Central memory CD8-positive, alpha-beta T cell (primary cell): ENCODE measurements around the gene AGPAT3.

Experiments used
- ATAC-seq: fragments of 150-1000 bp; cut with Tn5 transposase; replicated peaks from 2 replicates; pipeline ENCODE4 v1.10.0; 2022; ENCODE audit warnings: mild to moderate bottlenecking, moderate FRiP score, moderate number of reproducible peaks; ENCODE audit not compliant: poor library complexity, severe bottlenecking; ENCODE audit errors: extremely low read depth
- DNase-seq, 2 donors: peaks; one replicate each; pipeline ENCODE4 v3.0.0; 2021; ENCODE audit warnings: low spot score in 2 of 2
- H3K27ac Mint-ChIP-seq: one replicate; pipeline ENCODE4 v1.8.0; 2022; ENCODE audit warnings: low read depth, mild to moderate bottlenecking, moderate library complexity, mixed read lengths
- H3K27me3 Mint-ChIP-seq: one replicate; pipeline ENCODE4 v1.8.0; 2022; ENCODE audit warnings: mixed read lengths
- H3K36me3 Mint-ChIP-seq: one replicate; pipeline ENCODE4 v1.8.0; 2022; ENCODE audit warnings: mild to moderate bottlenecking, moderate library complexity, mixed read lengths; ENCODE audit not compliant: insufficient read depth
- H3K4me1 Mint-ChIP-seq: one replicate; pipeline ENCODE4 v1.8.0; 2022; ENCODE audit warnings: mixed read lengths
- H3K4me3 Mint-ChIP-seq: one replicate; pipeline ENCODE4 v1.8.0; 2022; ENCODE audit warnings: mild to moderate bottlenecking, moderate library complexity, mixed read lengths
- H3K9me3 Mint-ChIP-seq: one replicate; pipeline ENCODE4 v1.8.0; 2022; ENCODE audit warnings: mixed read lengths

AGPAT3 gene

DNA sequence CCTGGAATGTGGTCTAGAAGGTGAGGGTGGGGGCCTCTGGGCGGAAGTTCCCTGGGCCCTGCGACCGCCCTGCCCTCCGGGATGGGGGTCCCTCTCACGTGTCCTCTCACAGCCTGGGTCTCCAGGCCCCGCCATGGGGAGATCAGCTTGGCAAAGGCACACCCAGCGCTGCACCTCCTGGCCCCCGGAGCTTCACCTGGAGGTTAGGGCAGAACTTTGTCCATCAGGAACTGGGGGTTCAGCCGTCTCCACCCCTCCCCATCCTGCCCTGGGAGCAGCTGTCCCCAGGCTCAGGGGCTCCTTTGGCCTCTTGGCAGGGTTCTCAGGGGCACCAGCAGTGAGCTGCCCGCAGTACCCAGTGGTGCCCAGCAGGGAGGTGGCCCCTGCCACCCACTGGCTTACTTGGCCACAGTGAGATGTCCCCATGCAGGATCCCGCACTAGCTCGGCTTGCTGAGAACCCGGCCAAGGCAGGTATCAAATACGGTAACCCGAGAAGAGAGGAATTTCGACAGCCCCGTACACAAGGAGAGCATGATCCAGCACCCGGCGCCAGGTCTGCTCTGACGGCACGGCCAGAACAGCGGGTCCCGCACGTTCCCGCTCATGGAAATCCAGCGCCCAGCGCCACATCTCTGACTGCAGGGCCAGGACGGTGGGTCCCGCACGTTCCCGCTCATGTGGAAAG, 38.9 kb upstream of the AGPAT3 start:
- no peak for DNase-seq

DNA sequence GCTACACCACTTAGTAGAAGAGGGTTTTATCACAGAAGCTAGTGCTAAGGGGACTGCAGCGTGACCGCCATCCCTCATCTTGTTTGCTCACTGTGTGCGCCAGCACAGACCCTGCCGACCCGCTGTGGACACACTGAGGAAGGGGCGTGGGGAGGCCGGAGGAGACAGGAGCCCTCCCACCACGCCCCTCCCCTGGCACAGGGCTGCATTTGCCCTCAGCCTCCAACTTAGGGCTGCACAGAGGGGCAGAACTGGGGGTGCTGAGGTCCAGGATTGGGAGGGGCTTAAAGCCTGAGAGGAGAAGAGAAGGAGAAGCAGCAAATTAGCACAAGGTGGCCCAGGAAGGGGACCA, 38.4 kb upstream of the AGPAT3 start:
- no peak for ATAC-seq
- Mint-ChIP-seq H3K36me3 (peaks cover 1% of the 10 kb centered on the region), H3K4me3 (no peak overlapping the region), H3K9me3 (no peaks in the 10 kb centered on the region), H3K27me3 (peaks cover 29% of the 10 kb centered on the region), H3K4me1 (no peaks in the 10 kb centered on the region), H3K27ac (no peak overlapping the region)
- DNase-seq: no peak

More for the DNA sequence above, 38.9 kb upstream of the AGPAT3 start:
- H3K4me3 Mint-ChIP-seq: no peak overlapping the region
- no peak for ATAC-seq
- H3K27ac Mint-ChIP-seq: no peak overlapping the region
- H3K9me3 Mint-ChIP-seq: no peaks in the 10 kb centered on the region
- H3K36me3 Mint-ChIP-seq: peaks cover 1% of the 10 kb centered on the region
- H3K4me1 Mint-ChIP-seq: no peaks in the 10 kb centered on the region
- peaks cover 28% of the 10 kb centered on the region for H3K27me3 Mint-ChIP-seq

GRCh38 chr21:43827015-43827611, 37.9 kb upstream of the AGPAT3 start:
- Mint-ChIP-seq H3K36me3 (peaks cover under 1% of the 10 kb centered on the region), H3K9me3 (no peaks in the 10 kb centered on the region), H3K27ac (no peak overlapping the region), H3K27me3 (peaks cover 31% of the 10 kb centered on the region), H3K4me3 (no peak overlapping the region), H3K4me1 (no peaks in the 10 kb centered on the region)
- ATAC-seq: no peak
- no peak for DNase-seq

GRCh38 chr21:43829161-43829560, 35.9 kb upstream of the AGPAT3 start:
- DNase-seq: no peak
- Mint-ChIP-seq H3K4me1 (no peaks in the 10 kb centered on the region), H3K4me3 (no peak overlapping the region), H3K36me3 (no peaks in the 10 kb centered on the region), H3K27ac (no peak overlapping the region), H3K27me3 (peaks cover 49% of the 10 kb centered on the region), H3K9me3 (no peaks in the 10 kb centered on the region)
- ATAC-seq: no peak

GRCh38 chr21:43829575-43830119, 35.4 kb upstream of the AGPAT3 start:
- H3K27me3 Mint-ChIP-seq: peaks cover 54% of the 10 kb centered on the region

GRCh38 chr21:43832158-43832550, 32.9 kb upstream of the AGPAT3 start:
- ATAC-seq (no peak), DNase-seq (no peak)
- H3K4me3 Mint-ChIP-seq: no peak overlapping the region
- H3K27me3 Mint-ChIP-seq: peaks cover 71% of the 10 kb centered on the region
- H3K27ac Mint-ChIP-seq: no peak overlapping the region
- no peaks in the 10 kb centered on the region for H3K36me3 Mint-ChIP-seq
- H3K9me3 Mint-ChIP-seq: no peaks in the 10 kb centered on the region
- no peaks in the 10 kb centered on the region for H3K4me1 Mint-ChIP-seq

More at GRCh38 chr21:43829575-43830119, 35.4 kb upstream of the AGPAT3 start:
- Mint-ChIP-seq H3K36me3 (no peaks in the 10 kb centered on the region), H3K4me1 (no peaks in the 10 kb centered on the region), H3K4me3 (no peak overlapping the region), H3K27ac (no peak overlapping the region), H3K9me3 (no peaks in the 10 kb centered on the region)
- no peak for ATAC-seq
- no peak for DNase-seq

- DNase-seq (no peak), ATAC-seq (no peak)
- Mint-ChIP-seq H3K36me3 (no peaks in the 10 kb centered on the region), H3K27me3 (peaks cover 76% of the 10 kb centered on the region), H3K4me3 (no peak overlapping the region), H3K9me3 (no peaks in the 10 kb centered on the region), H3K27ac (no peak overlapping the region), H3K4me1 (no peaks in the 10 kb centered on the region)
Observed at GRCh38 chr21:43832648-43833047, 32.4 kb upstream of the AGPAT3 start.

DNA sequence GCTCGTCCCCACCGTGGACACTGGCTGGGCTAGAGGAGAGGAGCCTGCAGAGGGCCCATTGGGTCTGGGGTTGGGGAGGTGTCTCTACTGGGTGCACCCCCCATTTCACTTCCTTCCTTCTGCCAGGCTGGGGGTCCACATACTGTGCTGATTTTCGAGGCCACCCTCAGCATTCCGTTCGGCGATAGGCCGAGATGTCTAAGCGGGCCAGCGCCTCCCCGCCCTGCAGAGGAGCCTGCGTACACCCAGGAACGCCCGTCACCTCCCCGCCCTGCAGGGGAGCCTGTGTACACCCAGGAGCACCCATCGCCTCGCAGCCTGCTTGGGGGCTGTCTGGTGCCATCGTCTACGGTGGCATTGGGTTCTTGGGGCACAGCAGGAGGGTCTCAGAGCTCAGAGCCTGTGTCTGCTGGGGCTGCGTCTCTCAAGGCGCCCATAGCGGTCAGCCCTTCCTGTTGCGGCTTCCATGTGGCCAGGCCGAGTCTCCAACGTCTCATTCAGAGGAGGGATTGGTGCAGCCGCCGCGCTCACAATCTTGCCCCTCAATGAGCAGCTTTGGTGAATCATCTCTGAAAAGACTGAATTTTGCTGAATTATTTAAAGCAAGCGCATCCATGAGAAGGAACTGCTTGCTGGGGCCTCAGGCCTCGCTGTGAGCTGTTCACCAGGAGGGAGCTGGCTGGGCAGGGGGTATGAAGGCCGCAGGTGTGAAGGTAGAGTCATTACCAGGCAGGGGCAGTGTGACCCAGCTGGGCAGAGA, 30.7 kb upstream of the AGPAT3 start:
- peaks cover 2% of the 10 kb centered on the region for H3K36me3 Mint-ChIP-seq
- peaks cover 87% of the 10 kb centered on the region for H3K27me3 Mint-ChIP-seq
- H3K4me1 Mint-ChIP-seq: no peaks in the 10 kb centered on the region
- no peak overlapping the region for H3K27ac Mint-ChIP-seq
- DNase-seq (no peak), ATAC-seq (no peak)
- no peak overlapping the region for H3K4me3 Mint-ChIP-seq
- H3K9me3 Mint-ChIP-seq: no peaks in the 10 kb centered on the region

DNA sequence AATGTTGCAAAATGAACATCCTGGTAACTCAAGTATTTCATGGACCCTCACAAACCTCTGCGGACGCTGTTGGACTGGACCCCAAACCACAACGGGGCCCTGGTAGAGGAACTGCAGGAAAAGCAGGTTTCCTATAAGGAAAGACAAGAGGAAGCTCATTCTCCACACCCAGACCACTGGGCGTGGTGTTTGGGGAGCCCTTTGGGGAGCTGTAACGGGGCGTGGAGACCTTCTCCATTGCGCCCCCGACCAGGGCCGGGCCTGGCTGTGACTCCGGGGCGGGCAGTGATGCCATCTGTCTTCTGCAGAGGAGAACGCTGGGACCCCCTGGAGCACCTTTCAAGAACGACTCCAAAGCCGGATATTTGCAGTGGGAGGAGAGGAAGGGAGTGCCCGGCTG, 30.0 kb upstream of the AGPAT3 start:
- H3K36me3 Mint-ChIP-seq: peaks cover 2% of the 10 kb centered on the region
- ATAC-seq (no peak), DNase-seq (no peak)
- H3K9me3 Mint-ChIP-seq: no peaks in the 10 kb centered on the region
- no peak overlapping the region for H3K4me3 Mint-ChIP-seq
- H3K27me3 Mint-ChIP-seq: peaks cover 80% of the 10 kb centered on the region
- no peak overlapping the region for H3K27ac Mint-ChIP-seq
- H3K4me1 Mint-ChIP-seq: no peaks in the 10 kb centered on the region

GRCh38 chr21:43835861-43836260, 29.2 kb upstream of the AGPAT3 start:
- Mint-ChIP-seq H3K36me3 (peaks cover 2% of the 10 kb centered on the region), H3K4me1 (no peaks in the 10 kb centered on the region), H3K4me3 (no peak overlapping the region), H3K27me3 (peaks cover 72% of the 10 kb centered on the region), H3K27ac (no peak overlapping the region), H3K9me3 (no peaks in the 10 kb centered on the region)
- no peak for DNase-seq
- no peak for ATAC-seq

GRCh38 chr21:43836616-43837015, 28.4 kb upstream of the AGPAT3 start:
- Mint-ChIP-seq H3K4me1 (no peaks in the 10 kb centered on the region), H3K27me3 (peaks cover 69% of the 10 kb centered on the region), H3K27ac (no peak overlapping the region), H3K36me3 (peaks cover 2% of the 10 kb centered on the region), H3K4me3 (no peak overlapping the region), H3K9me3 (no peaks in the 10 kb centered on the region)
- DNase-seq (no peak), ATAC-seq (no peak)

- H3K9me3 Mint-ChIP-seq: no peaks in the 10 kb centered on the region
- H3K36me3 Mint-ChIP-seq: peaks cover 2% of the 10 kb centered on the region
- H3K27ac Mint-ChIP-seq: no peak overlapping the region
- peaks cover 6% of the 10 kb centered on the region for H3K4me1 Mint-ChIP-seq
- ATAC-seq (no peak), DNase-seq (no peak)
- no peak overlapping the region for H3K4me3 Mint-ChIP-seq
- H3K27me3 Mint-ChIP-seq: peaks cover 38% of the 10 kb centered on the region
Observed at GRCh38 chr21:43840259-43840658, 24.8 kb upstream of the AGPAT3 start.

- DNase-seq: no peak
- Mint-ChIP-seq H3K4me3 (peak overlapping the region; percentile 2), H3K9me3 (no peaks in the 10 kb centered on the region), H3K27ac (peak overlapping the region; percentile 23), H3K27me3 (peaks cover 13% of the 10 kb centered on the region), H3K4me1 (peaks cover 6% of the 10 kb centered on the region), H3K36me3 (peaks cover 2% of the 10 kb centered on the region)
- ATAC-seq: no peak
Observed at GRCh38 chr21:43842742-43843141, 22.3 kb upstream of the AGPAT3 start.
